Measurements from ENCODE around the gene ZSCAN23. TPM values are rescaled to one million over a fixed set of nuclear protein-coding genes. Genes with fewer than 3 reads are reported as not detected.
A peak's percentile ranks its signal among the peaks of the same experiment; 100 is the strongest.

ZSCAN23 gene
- total RNA-seq, 4 donors from 2014 or later: 1.0 to 2.9 (median 2.1) TPM

- TF ChIP-seq POLR2AphosphoS5 (IDR thresholded peaks at IDR 0.05): no peak
- no peak for TF ChIP-seq EP300 (IDR thresholded peaks at IDR 0.05)
- TF ChIP-seq POLR2A (IDR thresholded peaks at IDR 0.05; ENCODE audit: low read depth): no peak
- TF ChIP-seq CTCF (IDR thresholded peaks at IDR 0.05): no peak
- intact Hi-C loops (cut with DNase I): no loop called here
- Histone ChIP-seq H3K27ac (replicated peaks in 1 of 4) (peak overlapping the region in 3 of 4 donors; percentile 75 to 86 (median 83)), H3K9me3 (no peaks in the 10 kb centered on the region), H3K27me3 (no peaks in the 10 kb centered on the region), H3K4me1 (peaks cover 10 to 30% (median 16%) of the 10 kb centered on the region in 4 donors), H3K36me3 (peaks cover 0 to 53% (median 40%) of the 10 kb centered on the region in 4 donors), H3K4me3 (no peak overlapping the region)
- 88% methylated on average over 2 of the region's 2 CpGs for WGBS
- no peak for DNase-seq (ENCODE audit: extremely low spot score)
Observed at GRCh38 chr6:28384143-28384533, 59.2 kb downstream of the ZSCAN23 start.

- H3K36me3 ChIP-seq: peaks cover 0 to 53% (median 34%) of the 10 kb centered on the region in 4 donors
- intact Hi-C loops (cut with DNase I): no loop called here
Observed at GRCh38 chr6:28383235-28384142, 59.8 kb downstream of the ZSCAN23 start.

More at GRCh38 chr6:28383235-28384142, 59.8 kb downstream of the ZSCAN23 start:
- H3K9me3 ChIP-seq: no peaks in the 10 kb centered on the region
- 27% methylated on average over 12 of the region's 31 CpGs for WGBS
- peaks cover 10 to 30% (median 16%) of the 10 kb centered on the region in 4 donors for H3K4me1 ChIP-seq
- peak; percentile 96 for DNase-seq (ENCODE audit: extremely low spot score)
- H3K27me3 ChIP-seq: no peaks in the 10 kb centered on the region
- no peak for TF ChIP-seq EP300 (IDR thresholded peaks at IDR 0.05)
- TF ChIP-seq CTCF (IDR thresholded peaks at IDR 0.05): peak; percentile 25 to 53 (median 27)
- TF ChIP-seq POLR2AphosphoS5 (IDR thresholded peaks at IDR 0.05): peak; percentile 73 to 86
- peak overlapping the region; percentile 52 to 63 (median 55) for H3K4me3 ChIP-seq
- peak overlapping the region; percentile 75 to 86 (median 80) for H3K27ac ChIP-seq (replicated peaks in 1 of 4)

Small RNAs within 50 kb of the gene (small RNA-seq; reads per million reads assigned to genes)
- 0 reads per million in 3 donors for gene RNU2-45P

Other genes with a start within 250 kb of the ZSCAN23 start
- gene ZSCAN9, start 218.2 kb downstream of the ZSCAN23 start, total RNA-seq: 10 to 100 TPM; 11.4 to 15.4 (median 12.0) TPM
- 1 to 10 TPM; 1.7 to 5.4 (median 4.4) TPM for gene ZKSCAN4, start 191.2 kb downstream of the ZSCAN23 start, total RNA-seq
- 1 to 10 TPM; 2.8 to 6.7 (median 4.7) TPM for gene NKAPL, start 184.2 kb downstream of the ZSCAN23 start, total RNA-seq
- gene ZSCAN26, start 176.3 kb downstream of the ZSCAN23 start, total RNA-seq: 10 to 100 TPM; 15.1 to 28.2 (median 24.1) TPM
- 1 to 10 TPM; 5.8 to 8.7 (median 7.1) TPM for gene PGBD1, start 161.9 kb downstream of the ZSCAN23 start, total RNA-seq
- 10 to 100 TPM; 13.1 to 39.1 (median 24.1) TPM for gene ZSCAN31, start 107.3 kb downstream of the ZSCAN23 start, total RNA-seq
- gene ZKSCAN3, start 93.5 kb downstream of the ZSCAN23 start, total RNA-seq: 10 to 100 TPM in 1 of 4 donors, 1 to 10 TPM in 3; 2.8 to 10.4 (median 6.4) TPM
- gene ZSCAN12, start 43.7 kb downstream of the ZSCAN23 start, total RNA-seq: 1 to 10 TPM; 4.0 to 5.7 (median 4.6) TPM
- not detected for gene GPX6, start 72.3 kb upstream of the ZSCAN23 start, total RNA-seq
- gene GPX5, start 82.4 kb upstream of the ZSCAN23 start, total RNA-seq: not detected